Loucy (cell line): ENCODE data around the gene RER1.

Source experiments
- H2AFZ ChIP-seq: fragments of 200-600 bp; sonication (generic); 2 replicates; pipeline ENCODE4 v1.6.0; 2016; ENCODE audit warnings: antibody characterized with exemption, mild to moderate bottlenecking, low read length, moderate library complexity
- H3F3A ChIP-seq: fragments of 200-600 bp; 2 replicates; pipeline ENCODE4 v1.6.0; 2016; ENCODE audit warnings: antibody characterized with exemption, low read depth, mild to moderate bottlenecking
- H3K27me3 ChIP-seq: fragments of 200-600 bp; sonication (generic); 2 replicates; pipeline ENCODE4 v1.6.1; 2014; ENCODE audit warnings: low read length, mild to moderate bottlenecking; ENCODE audit not compliant: insufficient read depth, poor library complexity, severe bottlenecking
- H3K36me3 ChIP-seq: fragments of 200-600 bp; sonication (generic); 2 replicates; pipeline ENCODE4 v1.6.1; 2016; ENCODE audit warnings: low read length; ENCODE audit not compliant: insufficient read depth
- H3K4me1 ChIP-seq: fragments of 200-600 bp; sonication (generic); 2 replicates; pipeline ENCODE4 v1.5.1; 2014; ENCODE audit warnings: low read length, mild to moderate bottlenecking; ENCODE audit not compliant: insufficient read depth, poor library complexity, severe bottlenecking
- H3K4me2 ChIP-seq: fragments of 200-600 bp; sonication (generic); 2 replicates; pipeline ENCODE4 v1.6.0; 2014; ENCODE audit warnings: antibody characterized with exemption, low read length, low read depth, mild to moderate bottlenecking; ENCODE audit not compliant: poor library complexity, severe bottlenecking
- H3K4me3 ChIP-seq: fragments of 200-600 bp; sonication (generic); 2 replicates; pipeline ENCODE4 v1.5.1; 2014; ENCODE audit warnings: low read length, mild to moderate bottlenecking, mixed read lengths; ENCODE audit not compliant: poor library complexity, severe bottlenecking
- H3K79me2 ChIP-seq: fragments of 200-600 bp; sonication (generic); 2 replicates; pipeline ENCODE4 v1.6.1; 2014; ENCODE audit warnings: low read length; ENCODE audit not compliant: insufficient read depth
- H3K9ac ChIP-seq: fragments of 200-600 bp; sonication (generic); 2 replicates; pipeline ENCODE4 v1.6.0; 2014; ENCODE audit warnings: mild to moderate bottlenecking, low read depth, low read length, moderate library complexity; ENCODE audit not compliant: poor library complexity, severe bottlenecking
- H3K9me2 ChIP-seq: fragments of 200-600 bp; sonication (generic); replicated peaks from 2 replicates; pipeline ENCODE4 v1.6.1; 2016; ENCODE audit warnings: low read depth, low read length, mixed read lengths
- H3K9me3 ChIP-seq: fragments of 200-600 bp; sonication (generic); 2 replicates; pipeline ENCODE4 v1.6.1; 2014; ENCODE audit warnings: mild to moderate bottlenecking, antibody characterized with exemption, low read length, low read depth; ENCODE audit not compliant: insufficient read depth
- H4K20me1 ChIP-seq: fragments of 200-600 bp; sonication (generic); 2 replicates; pipeline ENCODE4 v1.6.0; 2014; ENCODE audit warnings: antibody characterized with exemption, low read length, mild to moderate bottlenecking; ENCODE audit not compliant: insufficient read depth, poor library complexity, severe bottlenecking
- CTCF ChIP-seq: fragments of 200-600 bp; sonication (generic); conservative IDR thresholded peaks from 2 replicates; pipeline ENCODE4 v1.5.1; 2014; ENCODE audit warnings: mild to moderate bottlenecking, antibody characterized with exemption, low read length
- EZH2phosphoT487 ChIP-seq: fragments of 200-600 bp; IDR thresholded peaks from 2 replicates; pipeline ENCODE4 v1.6.1; 2018; ENCODE audit warnings: antibody characterized with exemption, mild to moderate bottlenecking, moderate library complexity, borderline replicate concordance

The RER1 gene

GRCh38 chr1:2399890-2400575, 8.4 kb downstream of the RER1 start:
- no peak overlapping the region for H2AFZ ChIP-seq
- peaks cover 5% of the 10 kb centered on the region for H4K20me1 ChIP-seq
- no peak overlapping the region for H3K4me2 ChIP-seq
- no peak overlapping the region for H3K4me3 ChIP-seq
- H3K9ac ChIP-seq = no peak overlapping the region
- H3K9me3 ChIP-seq = no peaks in the 10 kb centered on the region
- peaks cover 61% of the 10 kb centered on the region; the same call in 1 of the 2 replicates for H3K36me3 ChIP-seq
- no peaks in the 10 kb centered on the region for H3F3A ChIP-seq
- TF ChIP-seq CTCF (no peak), EZH2phosphoT487 (no peak)
- H3K27me3 ChIP-seq = no peaks in the 10 kb centered on the region
- peaks cover 11% of the 10 kb centered on the region; the same call in 1 of the 2 replicates for H3K79me2 ChIP-seq
- no peaks in the 10 kb centered on the region for H3K9me2 ChIP-seq
- H3K4me1 ChIP-seq = no peaks in the 10 kb centered on the region

- H3K79me2 ChIP-seq = peaks cover 6% of the 10 kb centered on the region; the same call in 1 of the 2 replicates
- no peak overlapping the region for H3K4me3 ChIP-seq
- no peaks in the 10 kb centered on the region for H3K9me2 ChIP-seq
- no peaks in the 10 kb centered on the region for H3K4me1 ChIP-seq
- H2AFZ ChIP-seq = no peak overlapping the region
- no peak overlapping the region for H3K9ac ChIP-seq
- H3K27me3 ChIP-seq = no peaks in the 10 kb centered on the region
- no peaks in the 10 kb centered on the region for H3K9me3 ChIP-seq
- no peak overlapping the region for H3K4me2 ChIP-seq
- TF ChIP-seq EZH2phosphoT487 = no peak
- no peak for TF ChIP-seq CTCF
- peaks cover 5% of the 10 kb centered on the region for H4K20me1 ChIP-seq
- H3F3A ChIP-seq = no peaks in the 10 kb centered on the region
- H3K36me3 ChIP-seq = peaks cover 58% of the 10 kb centered on the region; the same call in 1 of the 2 replicates
Observed at GRCh38 chr1:2400576-2400909, 8.9 kb downstream of the RER1 start.

- Histone ChIP-seq H3F3A (no peaks in the 10 kb centered on the region), H4K20me1 (peaks cover 5% of the 10 kb centered on the region), H3K9me3 (no peaks in the 10 kb centered on the region), H3K79me2 (peaks cover 1% of the 10 kb centered on the region; the same call in 1 of the 2 replicates), H3K4me2 (no peak overlapping the region), H3K9ac (no peak overlapping the region), H3K9me2 (no peaks in the 10 kb centered on the region), H3K4me3 (no peak overlapping the region), H3K4me1 (no peaks in the 10 kb centered on the region), H2AFZ (no peak overlapping the region), H3K27me3 (no peaks in the 10 kb centered on the region), H3K36me3 (peaks cover 58% of the 10 kb centered on the region; the same call in 1 of the 2 replicates)
- TF ChIP-seq EZH2phosphoT487 (no peak), CTCF (no peak)
Observed at GRCh38 chr1:2400950-2401649, 9.5 kb downstream of the RER1 start.
